HG02610 (cell line): Measurements from ENCODE around the gene TLR9.
"Not testable (repeated sequence)": the region's sequence is repeated elsewhere in the genome, so short reads cannot be mapped to it uniquely, and the experiment has no call there.

Source experiments
- ATAC-seq: cut with Tn5 transposase; IDR thresholded peaks from one replicate; pipeline ENCODE4 v1.9.1; 2021; ENCODE audit warnings: mild to moderate bottlenecking, moderate library complexity; ENCODE audit not compliant: unreplicated experiment

Gene TLR9

GRCh38 chr3:52196977-52197376 is 28.5 kb downstream of the TLR9 start:
- no peak for ATAC-seq

GRCh38 chr3:52195823-52196331 is 29.6 kb downstream of the TLR9 start:
- no peak for ATAC-seq

GRCh38 chr3:52195291-52195597 is 30.2 kb downstream of the TLR9 start:
- no peak for ATAC-seq

DNA sequence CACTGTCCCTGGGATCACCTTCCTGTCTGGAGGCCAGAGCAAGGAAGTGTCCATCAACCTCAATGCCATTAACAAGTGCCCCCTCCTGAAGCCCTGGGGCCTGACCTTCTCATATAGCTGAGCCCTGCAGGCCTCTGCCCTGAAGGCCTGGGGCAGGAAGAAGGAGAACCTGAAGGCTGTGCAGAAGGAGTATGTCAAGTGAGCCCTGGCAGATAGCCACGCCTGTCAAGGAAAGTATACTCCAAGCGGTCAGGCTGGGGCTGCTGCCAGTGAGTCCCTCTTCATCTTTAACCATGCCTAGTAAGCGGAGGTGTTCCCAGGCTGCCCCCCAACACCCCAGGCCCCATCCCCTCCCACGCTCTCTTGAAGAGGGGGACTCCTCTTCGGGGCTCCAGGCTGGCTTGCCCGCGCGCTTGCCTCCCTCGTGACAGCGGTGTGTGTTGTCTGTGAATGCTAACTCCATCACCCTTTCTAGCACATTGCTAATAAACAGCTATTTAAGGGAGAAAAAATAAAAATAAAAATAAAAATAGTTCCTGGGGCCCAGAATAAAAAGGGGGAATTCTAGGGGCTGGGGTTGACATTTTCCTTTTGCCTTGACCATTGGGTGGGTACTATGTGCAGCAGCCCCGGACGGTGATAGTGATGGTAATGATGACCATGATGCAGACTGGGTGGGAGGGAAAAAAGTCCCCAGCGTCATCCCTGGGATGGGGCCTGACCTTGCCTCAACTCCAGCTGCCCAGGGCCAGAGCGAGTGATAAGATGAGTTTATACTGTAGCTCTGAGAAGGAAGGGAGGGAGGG is 30.8 kb downstream of the TLR9 start:
- ATAC-seq: no peak

- ATAC-seq: no peak
Measured at GRCh38 chr3:52193065-52193464, 32.4 kb downstream of the TLR9 start.

DNA sequence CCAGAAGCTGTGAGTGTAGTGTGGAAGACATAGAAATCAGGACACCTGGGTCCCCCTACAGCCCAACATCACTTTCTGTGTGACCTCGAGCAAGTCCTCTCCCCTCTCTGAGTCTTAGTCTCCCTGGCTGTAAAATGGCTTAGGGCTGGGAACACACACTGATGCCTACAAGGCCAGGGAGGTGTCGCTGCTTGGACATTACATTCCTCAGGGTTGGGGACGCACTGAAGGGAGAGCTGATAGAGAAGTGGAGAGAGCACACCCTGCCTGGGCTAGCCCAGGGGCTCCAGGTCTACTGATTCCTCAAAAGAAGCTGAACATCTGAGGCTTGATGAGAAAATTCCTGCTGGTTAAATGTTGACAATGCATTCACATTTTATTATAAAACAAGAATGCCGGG is 33.8 kb downstream of the TLR9 start:
- ATAC-seq: no peak

GRCh38 chr3:52190294-52191074 is 35.0 kb downstream of the TLR9 start:
- ATAC-seq: no peak

DNA sequence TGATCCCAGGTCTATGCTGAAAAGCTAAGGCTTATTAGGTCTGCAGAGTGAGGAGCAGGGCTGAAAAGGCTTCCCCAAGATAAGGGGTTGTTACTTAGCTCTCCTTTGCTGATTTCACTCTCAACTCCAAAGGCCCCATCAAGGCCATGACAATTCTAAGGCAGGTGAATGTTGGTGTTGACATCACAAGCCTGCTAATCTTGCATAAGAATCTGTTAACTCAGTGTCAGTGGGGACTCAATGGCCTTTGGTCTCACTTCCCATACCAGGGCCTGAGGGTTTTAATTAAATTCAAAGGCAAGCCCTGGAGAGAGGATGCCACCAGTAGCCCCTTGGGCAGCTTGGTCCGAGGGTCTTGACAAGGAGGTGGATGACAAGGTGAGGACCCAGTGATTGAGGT is 36.9 kb downstream of the TLR9 start:
- ATAC-seq: no peak

DNA sequence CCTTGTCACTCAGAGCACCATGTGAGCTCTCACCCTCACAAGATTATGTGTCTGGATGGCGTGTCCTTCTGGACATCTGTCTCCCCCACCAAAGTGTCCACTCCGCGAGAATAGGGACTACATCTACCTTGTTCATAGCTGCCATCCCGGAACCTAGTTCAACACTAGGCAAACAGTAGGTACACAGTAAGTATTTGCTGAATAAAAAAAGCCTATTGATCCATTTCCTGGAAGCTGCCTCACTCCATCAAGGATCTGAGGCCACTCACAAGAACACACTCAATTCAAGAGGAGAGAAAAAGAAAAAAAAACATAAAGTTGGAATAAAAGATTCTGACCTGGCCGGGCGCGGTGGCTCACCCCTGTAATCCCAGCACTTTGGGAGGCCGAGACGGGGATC is 38.7 kb downstream of the TLR9 start:
- ATAC-seq: no peak

DNA sequence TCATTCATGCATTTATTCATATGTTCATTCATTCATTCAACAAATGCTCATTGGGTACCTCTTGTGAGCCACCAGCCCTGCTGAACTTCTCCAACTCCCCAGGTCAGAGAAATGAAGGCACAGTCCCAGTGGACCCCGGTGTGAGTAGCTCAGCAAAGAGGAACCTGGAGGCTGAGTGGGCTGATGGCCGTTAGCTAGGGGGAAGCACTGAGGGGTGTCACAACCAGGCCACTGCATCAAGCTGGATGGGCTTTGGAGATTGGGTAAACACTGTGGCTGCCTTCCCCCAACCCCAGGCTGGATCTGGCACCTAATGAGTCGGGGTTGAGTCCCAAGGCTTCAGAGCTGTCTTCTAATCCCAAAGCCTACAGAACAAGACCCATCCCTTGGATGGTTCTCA is 39.6 kb downstream of the TLR9 start:
- no peak for ATAC-seq

- no peak for ATAC-seq
Measured at GRCh38 chr3:52185311-52185710, 40.1 kb downstream of the TLR9 start.

DNA sequence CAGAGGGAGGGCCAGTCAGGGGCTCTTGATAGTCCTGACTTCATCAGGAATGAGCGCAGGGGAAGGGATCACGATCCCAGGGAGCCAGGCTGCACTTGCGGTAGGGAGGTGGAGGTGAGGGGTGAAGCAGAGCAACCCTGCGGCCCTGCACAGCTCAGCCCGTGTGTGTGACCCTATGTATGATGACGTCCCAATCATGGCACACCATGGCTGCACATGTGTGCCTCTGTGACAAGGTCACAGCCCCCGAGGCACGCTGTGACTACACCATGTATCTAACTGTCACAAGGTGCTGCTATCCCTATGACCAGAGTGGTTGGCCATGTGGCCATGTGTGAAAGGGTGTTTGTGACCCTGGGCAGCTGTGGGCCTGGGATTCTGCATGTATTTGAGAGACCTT is 40.8 kb downstream of the TLR9 start:
- no peak for ATAC-seq

- ATAC-seq: no peak
Measured at GRCh38 chr3:52183786-52184445, 41.5 kb downstream of the TLR9 start.

- no peak for ATAC-seq
Measured at GRCh38 chr3:52182691-52183090, 42.8 kb downstream of the TLR9 start.

DNA sequence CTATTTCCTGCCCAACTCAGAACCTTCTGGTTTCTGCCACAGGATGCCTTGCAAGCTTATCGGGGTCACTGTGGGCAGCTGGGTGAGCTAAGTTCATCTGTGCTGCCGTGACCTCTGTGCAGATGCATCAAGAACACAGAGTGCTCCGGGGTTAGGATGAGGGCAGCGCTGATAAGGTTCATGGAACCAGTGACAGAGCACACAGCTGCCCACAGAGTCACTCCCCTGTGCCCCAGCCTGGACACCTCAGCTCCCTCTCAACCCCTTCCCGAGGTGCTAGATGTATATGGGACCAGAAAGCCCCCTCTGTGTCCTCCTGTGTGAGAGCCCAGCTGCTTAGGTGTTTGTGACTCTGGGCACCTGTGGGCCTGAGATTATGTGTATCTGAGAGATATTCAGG is 43.2 kb downstream of the TLR9 start:
- ATAC-seq: no peak

DNA sequence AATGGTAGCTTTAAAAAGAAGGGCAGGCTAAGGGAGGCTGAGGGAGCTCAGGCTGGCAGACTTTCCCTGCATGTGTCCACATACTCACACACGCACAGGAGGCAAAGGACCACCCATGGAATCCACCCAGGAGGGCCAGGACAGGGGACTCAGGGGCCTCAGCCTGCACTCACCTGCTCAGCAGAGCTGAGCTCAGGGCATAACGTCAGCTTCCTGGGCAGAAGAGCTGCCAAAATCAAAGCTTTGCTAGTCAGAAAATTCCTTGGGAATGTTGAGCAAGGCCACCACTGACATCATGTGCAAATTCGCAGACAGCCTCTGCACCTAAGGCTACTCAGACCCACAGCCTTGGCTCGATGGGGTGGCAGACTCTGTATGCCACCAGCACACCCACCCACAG is 43.9 kb downstream of the TLR9 start:
- ATAC-seq: no peak

DNA sequence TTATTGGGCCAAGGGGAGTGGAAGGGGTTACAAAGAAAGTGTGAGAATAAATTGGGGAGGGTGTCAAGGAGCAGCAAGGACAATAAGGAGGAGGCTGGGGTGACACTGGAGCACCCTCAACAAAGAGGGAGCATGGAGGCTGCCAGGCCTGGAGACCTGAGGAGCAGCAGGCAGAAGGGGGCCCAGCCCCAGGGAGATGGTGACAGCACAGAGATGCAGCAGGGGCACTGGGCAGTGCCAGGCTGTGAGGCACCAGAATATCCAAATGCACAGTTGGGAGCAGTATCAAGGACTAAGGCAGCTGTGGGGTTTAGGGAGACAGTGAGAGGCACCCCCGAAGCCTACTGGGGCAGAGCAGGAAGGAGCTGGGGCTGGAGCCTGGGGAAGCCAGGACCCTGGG is 46.9 kb downstream of the TLR9 start:
- ATAC-seq: no peak

DNA sequence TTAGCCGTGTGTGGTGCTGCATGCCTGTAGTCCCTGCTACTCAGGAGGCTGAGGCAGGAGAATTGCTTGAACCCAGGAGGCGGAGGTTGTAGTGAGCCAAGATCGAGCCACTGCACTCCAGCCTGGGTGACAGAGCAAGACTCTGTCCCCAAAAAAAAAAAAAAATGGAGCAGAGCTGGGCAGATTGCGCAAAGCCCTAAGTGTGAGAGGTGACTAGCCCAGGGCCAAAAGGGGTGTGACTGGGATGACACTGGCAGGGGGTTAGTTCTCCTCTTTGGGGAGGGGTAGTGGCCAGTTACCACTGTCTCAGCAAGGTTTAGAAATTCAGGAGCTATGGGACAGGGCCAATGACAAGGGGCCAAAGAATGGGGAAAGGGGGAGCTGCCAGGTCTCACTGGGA is 47.3 kb downstream of the TLR9 start:
- not testable (repeated sequence) for ATAC-seq

DNA sequence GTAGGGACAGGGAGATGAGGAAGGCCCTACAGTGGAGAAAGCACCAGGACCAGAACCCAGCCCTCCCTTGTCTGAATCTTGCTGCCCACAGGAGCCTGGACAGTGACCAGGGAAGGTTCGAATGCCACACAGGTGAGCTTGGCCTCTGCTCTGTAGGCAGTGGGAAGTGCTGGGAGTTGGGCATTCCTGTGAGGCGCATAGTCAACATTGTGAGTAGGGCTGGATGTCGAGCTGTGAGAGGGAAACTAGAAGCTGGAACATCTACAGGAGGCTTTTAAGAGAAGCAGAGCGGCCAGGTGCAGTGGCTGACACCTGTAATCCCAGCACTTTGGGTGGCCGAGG is 47.8 kb downstream of the TLR9 start:
- no peak for ATAC-seq

- ATAC-seq: no peak
Measured at GRCh38 chr3:52176951-52177700, 48.3 kb downstream of the TLR9 start.

DNA sequence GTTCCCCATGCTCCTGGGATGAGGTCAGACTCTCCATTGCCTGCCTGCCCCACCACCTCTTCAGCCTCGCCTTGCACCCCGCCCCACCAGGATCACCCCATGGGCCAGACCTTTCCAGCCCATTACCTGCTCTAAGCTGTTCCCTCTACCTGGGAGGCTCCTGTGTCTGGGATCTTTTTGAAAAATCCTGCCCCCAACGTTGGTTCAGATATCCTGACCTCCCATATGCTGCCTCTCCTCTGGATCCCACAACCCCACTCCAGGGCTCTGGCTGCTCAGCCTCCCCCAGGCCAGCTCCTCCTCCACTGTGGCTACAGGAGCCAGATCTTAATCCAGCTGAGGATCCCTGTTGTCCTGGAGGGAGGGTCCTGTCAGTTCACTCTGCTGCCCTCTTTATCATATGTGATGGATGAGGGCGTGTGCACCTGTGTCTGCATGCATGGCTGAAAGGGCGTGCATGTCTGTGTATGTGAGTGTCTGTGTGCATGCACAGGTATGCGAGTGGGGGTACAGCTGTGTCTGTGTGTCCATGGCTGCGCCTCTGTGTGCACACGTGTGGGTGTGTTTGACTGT is 49.2 kb downstream of the TLR9 start:
- ATAC-seq: no peak
